GM12878 (cell line): Measurements from ENCODE around the gene DIAPH1. TPM values are rescaled to one million over a fixed set of nuclear protein-coding genes. Genes with fewer than 3 reads are reported as not detected.

Experiments
- ATAC-seq: fragments of 200-7000 bp; cut with Tn5 transposase; 3 replicates; pipeline ENCODE4 v1.9.1; 2020; ENCODE audit warnings: mild to moderate bottlenecking, moderate library complexity
- BruUV-seq: library from RNA; stranded (reverse); fragments of 400-500 nt; replicated peaks from 2 replicates; lab custom pipeline; 2021; lab: Mats Ljungman, UMichigan
- CTCF ChIA-PET: fragments of 300-600 bp; sonication (Branson Sonifier 250); formaldehyde crosslinking; extraction: SDS; loops from one replicate; lab custom pipeline; 2021; ENCODE audit warnings: inconsistent platforms; lab: Yijun Ruan, JAX
- POLR2A ChIA-PET: fragments of 350-600 bp; formaldehyde crosslinking; extraction: SDS; loops from one replicate; lab custom pipeline; 2021; ENCODE audit warnings: inconsistent platforms; lab: Charles Lee
- RAD21 ChIA-PET: fragments of 300-600 bp; sonication (Branson Sonifier 250); formaldehyde crosslinking; loops from one replicate; lab custom pipeline; 2023; ENCODE audit warnings: antibody characterized with exemption; ENCODE audit not compliant: unreplicated experiment; lab: Charles Lee
- SMC1A ChIA-PET: fragments of 300-600 bp; sonication (Branson Sonifier 250); formaldehyde crosslinking; loops from one replicate; lab custom pipeline; 2023; ENCODE audit not compliant: unreplicated experiment, uncharacterized antibody; lab: Charles Lee
- DNase-seq: peaks from one replicate; pipeline ENCODE4 v3.0.0-alpha.2; 2011; ENCODE audit warnings: low read depth, low spot score
- FAIRE-seq: peaks from 3 replicates; lab custom pipeline; 2011; peaks lifted over from hg19 to GRCh38; lab: Jason Lieb, UNC
- H2AFZ ChIP-seq: 2 replicates; pipeline ENCODE4 v1.6.0; 2011; ENCODE audit warnings: low read depth, low read length, control low read depth; ENCODE audit not compliant: control insufficient read depth
- H3K27ac ChIP-seq: 2 replicates; pipeline ENCODE4 v1.5.1; 2011; ENCODE audit warnings: control low read depth; ENCODE audit not compliant: control insufficient read depth, insufficient read depth
- H3K27me3 ChIP-seq, 2 experiments: replicated peaks in 1 of 2; 2 replicates each; pipeline versions ENCODE4 v1.6.0 to v1.6.1; 2011; ENCODE audit warnings: low read length in 1 of 2; ENCODE audit not compliant: control insufficient read depth in 2 of 2, insufficient read depth in 2 of 2
- H3K36me3 ChIP-seq, 2 experiments: 2 replicates each; pipeline ENCODE4 v1.5.1; 2011; ENCODE audit warnings: low read length in 1 of 2; ENCODE audit not compliant: control insufficient read depth in 2 of 2, insufficient read depth in 2 of 2
- H3K4me1 ChIP-seq: 2 replicates; pipeline ENCODE4 v1.6.1; 2011; ENCODE audit warnings: mild to moderate bottlenecking, low read length, moderate library complexity, mixed read lengths; ENCODE audit not compliant: control insufficient read depth, insufficient read depth
- H3K4me2 ChIP-seq: 2 replicates; pipeline ENCODE4 v1.6.0; 2011; ENCODE audit warnings: control low read depth; ENCODE audit not compliant: control insufficient read depth, insufficient read depth
- H3K4me3 ChIP-seq: fragments of 200-600 bp; sonication (generic); 2 replicates; pipeline ENCODE4 v1.5.1; 2016
- H3K79me2 ChIP-seq: 2 replicates; pipeline ENCODE4 v1.6.0; 2011; ENCODE audit warnings: low read length; ENCODE audit not compliant: control insufficient read depth, insufficient read depth
- H3K9ac ChIP-seq: 2 replicates; pipeline ENCODE4 v1.8.0; 2011; ENCODE audit warnings: low read length, control low read depth, mixed read lengths; ENCODE audit not compliant: control insufficient read depth, insufficient read depth
- H3K9me3 ChIP-seq: replicated peaks from 3 replicates; pipeline ENCODE4 v1.5.1; 2011; ENCODE audit warnings: mild to moderate bottlenecking, low read length; ENCODE audit not compliant: control insufficient read depth, insufficient read depth
- H4K20me1 ChIP-seq: 2 replicates; pipeline ENCODE4 v1.6.0; 2011; ENCODE audit not compliant: control insufficient read depth, insufficient read depth
- ASH2L ChIP-seq: fragments of 300-600, 200-600 bp; sonication (generic); IDR thresholded peaks from 2 replicates; pipeline ENCODE4 v1.6.1; 2017; ENCODE audit warnings: low read depth, mild to moderate bottlenecking, borderline replicate concordance
- MTA2 ChIP-seq: fragments of 450-650 bp; IDR thresholded peaks from 2 replicates; pipeline ENCODE4 v1.6.1; 2016; ENCODE audit warnings: low read depth, mild to moderate bottlenecking, moderate library complexity
- MYC ChIP-seq: IDR thresholded peaks from 2 replicates; pipeline ENCODE4 v1.6.1; 2011; ENCODE audit warnings: mild to moderate bottlenecking, low read length, moderate library complexity, inconsistent platforms; ENCODE audit not compliant: insufficient read depth, insufficient replicate concordance, insufficient read length, severe bottlenecking
- NFYA ChIP-seq: IDR thresholded peaks from 2 replicates; pipeline ENCODE4 v1.6.1; 2011; ENCODE audit warnings: low read depth, mild to moderate bottlenecking, low read length, improper control_type of control experiment, borderline replicate concordance
- YY1 ChIP-seq: IDR thresholded peaks from 2 replicates; pipeline ENCODE4 v1.6.1; 2011; ENCODE audit warnings: low read depth, mild to moderate bottlenecking, low read length
- ZNF24 ChIP-seq: fragments of 450-650 bp; IDR thresholded peaks from 2 replicates; pipeline ENCODE4 v1.6.1; 2017; ENCODE audit warnings: antibody characterized with exemption, mild to moderate bottlenecking
- ZNF622 ChIP-seq: fragments of 450-650 bp; IDR thresholded peaks from 2 replicates; pipeline ENCODE4 v1.6.1; 2017; ENCODE audit warnings: mild to moderate bottlenecking, inconsistent platforms
- WGBS: methylation state at CpG from one replicate; pipeline ENCODE4 v1.1.6; 2016; ENCODE audit warnings: low lambda C conversion rate; ENCODE audit not compliant: insufficient replicate concordance, insufficient coverage; ENCODE audit errors: missing lambda C conversion rate; 5-methylcytosine and 5-hydroxymethylcytosine counted together
- in situ Hi-C: fragments of 300-500 bp; cut with MboI; formaldehyde crosslinking; loops from 9 replicates; pipeline ENCODE4 v1.14.3; 2018; ENCODE audit warnings: mixed read lengths
- intact Hi-C: fragments of 100-400 bp; cut with micrococcal nuclease; formaldehyde crosslinking; loops from one replicate; pipeline ENCODE4 v1.14.2; 2022; ENCODE audit not compliant: unreplicated experiment
- polyA plus RNA-seq, 11 experiments: library from polyadenylated mRNA; depleted of rRNA in 4 of 11; unstranded in 6 of 11; stranded (reverse) in 5 of 11; fragments of >200 nt; fragmentation: Nextera tagmentation in 4 of 11; fragmentation: Illumina TruSeq in 1 of 11; extraction: Ambion mirVana in 4 of 11; extraction: Trizol in 1 of 11; gene quantifications; 1 replicate in 1 of 11; 2 replicates in 10 of 11; pipeline versions ENCODE4 v1.2.1 to v1.2.3, GENCODE V29; 2011 to 2016; ENCODE audit warnings: inconsistent platforms in 2 of 11, missing spikeins in 2 of 11, low read depth in 1 of 11
- total RNA-seq, 4 experiments: library from RNA; depleted of rRNA in 3 of 4; stranded (reverse); fragments of >200 nt in 3 of 4; fragmentation: Illumina TruSeq in 1 of 4; extraction: Trizol in 1 of 4; gene quantifications; 2 replicates each; pipeline versions ENCODE4 v1.2.1 to v1.2.3, GENCODE V29; 2013 to 2021
- TF ChIP-seq, protein P1 (sequence below): fragments of 450-650 bp; IDR thresholded peaks from 2 replicates; pipeline ENCODE4 v1.6.1; 2017; ENCODE audit warnings: mild to moderate bottlenecking
- TF ChIP-seq, protein P2 (sequence below): IDR thresholded peaks from 2 replicates; pipeline ENCODE4 v1.6.1; 2011; ENCODE audit warnings: low read depth, low read length, improper control_type of control experiment, borderline replicate concordance

Gene DIAPH1
- total and polyA plus RNA-seq, 10 of the 15 experiments (the other 5 are each of a cell fraction or from before 2014, with no cell fraction given), result 37.8 to 168 (median 59.0) TPM

GRCh38 chr5:141504216-141504615 lies 114.6 kb downstream of the DIAPH1 start:
- no peak overlapping the region for H3K4me3 ChIP-seq
- SMC1A ChIA-PET, result interaction anchor here (0.9 to 1.4 kb wide), 2 partner anchors 10 to 20 kb away, joined by 4 to 6 read pairs; no protein-coding TSS in a partner anchor
- no peak overlapping the region for H2AFZ ChIP-seq
- no peaks in the 10 kb centered on the region for H3K27me3 ChIP-seq
- no peak for DNase-seq
- in situ Hi-C loops, result no loop called here
- H3K4me1 ChIP-seq, result peaks cover 42% of the 10 kb centered on the region
- peaks cover 0 to 4% of the 10 kb centered on the region in 2 experiments; a peak in 1 of 4 replicates for H3K36me3 ChIP-seq
- TF ChIP-seq MTA2, result no peak
- TF ChIP-seq ZNF24, result no peak
- no peak for TF ChIP-seq YY1
- no peak for TF ChIP-seq NFYA
- TF ChIP-seq, protein P1, sequence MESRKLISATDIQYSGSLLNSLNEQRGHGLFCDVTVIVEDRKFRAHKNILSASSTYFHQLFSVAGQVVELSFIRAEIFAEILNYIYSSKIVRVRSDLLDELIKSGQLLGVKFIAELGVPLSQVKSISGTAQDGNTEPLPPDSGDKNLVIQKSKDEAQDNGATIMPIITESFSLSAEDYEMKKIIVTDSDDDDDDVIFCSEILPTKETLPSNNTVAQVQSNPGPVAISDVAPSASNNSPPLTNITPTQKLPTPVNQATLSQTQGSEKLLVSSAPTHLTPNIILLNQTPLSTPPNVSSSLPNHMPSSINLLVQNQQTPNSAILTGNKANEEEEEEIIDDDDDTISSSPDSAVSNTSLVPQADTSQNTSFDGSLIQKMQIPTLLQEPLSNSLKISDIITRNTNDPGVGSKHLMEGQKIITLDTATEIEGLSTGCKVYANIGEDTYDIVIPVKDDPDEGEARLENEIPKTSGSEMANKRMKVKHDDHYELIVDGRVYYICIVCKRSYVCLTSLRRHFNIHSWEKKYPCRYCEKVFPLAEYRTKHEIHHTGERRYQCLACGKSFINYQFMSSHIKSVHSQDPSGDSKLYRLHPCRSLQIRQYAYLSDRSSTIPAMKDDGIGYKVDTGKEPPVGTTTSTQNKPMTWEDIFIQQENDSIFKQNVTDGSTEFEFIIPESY, result no peak
- TF ChIP-seq ASH2L, result no peak
- TF ChIP-seq, protein P2, sequence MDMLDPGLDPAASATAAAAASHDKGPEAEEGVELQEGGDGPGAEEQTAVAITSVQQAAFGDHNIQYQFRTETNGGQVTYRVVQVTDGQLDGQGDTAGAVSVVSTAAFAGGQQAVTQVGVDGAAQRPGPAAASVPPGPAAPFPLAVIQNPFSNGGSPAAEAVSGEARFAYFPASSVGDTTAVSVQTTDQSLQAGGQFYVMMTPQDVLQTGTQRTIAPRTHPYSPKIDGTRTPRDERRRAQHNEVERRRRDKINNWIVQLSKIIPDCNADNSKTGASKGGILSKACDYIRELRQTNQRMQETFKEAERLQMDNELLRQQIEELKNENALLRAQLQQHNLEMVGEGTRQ, result no peak
- no peak for TF ChIP-seq ZNF622
- no peak for TF ChIP-seq MYC
- TF ChIP-seq, all 136 proteins: peak for 0
- Histone ChIP-seq H3K79me2 (no peaks in the 10 kb centered on the region; the same call in none of the 2 replicates), H3K27ac (no peak overlapping the region), H3K9ac (no peak overlapping the region), H3K4me2 (no peak overlapping the region), H3K9me3 (no peaks in the 10 kb centered on the region), H4K20me1 (no peaks in the 10 kb centered on the region)
- ChIA-PET POLR2A (no interaction called here), CTCF (interaction anchor here (0.5 to 11.9 kb wide), 8 partner anchors 9 to 134 kb away, joined by 3 to 213 read pairs (median 6); partner anchors contain the start of genes PCDHGA10, PCDHGA11, PCDHGC3 and PCDHGC4), RAD21 (no interaction called here)
- intact Hi-C loops, result no loop called here
- WGBS, result 60% methylated on average over 4 of the region's 4 CpGs
- no peak for FAIRE-seq
- ATAC-seq, result no peak
- BruUV-seq, result no TSS peak
